D721Med (cell line): ENCODE results near the gene XRCC4.

Source experiments
- DNase-seq: peaks from one replicate; pipeline ENCODE4 v3.0.0; 2011; ENCODE audit warnings: low spot score; ENCODE audit not compliant: insufficient read length
- FAIRE-seq: peaks from 2 replicates; lab custom pipeline; 2011; peaks lifted over from hg19 to GRCh38; lab: Jason Lieb, UNC
- CTCF ChIP-seq: IDR thresholded peaks from 2 replicates; pipeline ENCODE4 v1.5.1; 2012; ENCODE audit warnings: mild to moderate bottlenecking, control low read depth; ENCODE audit not compliant: insufficient read depth; ENCODE audit errors: missing control alignments

XRCC4 gene

GRCh38 chr5:83197326-83197967 is 120.1 kb downstream of the XRCC4 start:
- TF ChIP-seq CTCF, result no peak
- DNase-seq (no peak), FAIRE-seq (no peak)

GRCh38 chr5:83199126-83199525 is 121.8 kb downstream of the XRCC4 start:
- TF ChIP-seq CTCF, result no peak
- no peak for DNase-seq
- FAIRE-seq, result peak; percentile 92

- TF ChIP-seq CTCF, result no peak
- no peak for DNase-seq
- no peak for FAIRE-seq
Observed at GRCh38 chr5:83204651-83205050, 127.3 kb downstream of the XRCC4 start.

- FAIRE-seq (no peak), DNase-seq (no peak)
- TF ChIP-seq CTCF, result no peak
Observed at GRCh38 chr5:83209963-83210362, 132.6 kb downstream of the XRCC4 start.

GRCh38 chr5:83219077-83219476 is 141.7 kb downstream of the XRCC4 start:
- peak; percentile 60 for FAIRE-seq
- no peak for TF ChIP-seq CTCF

GRCh38 chr5:83219495-83219894 is 142.1 kb downstream of the XRCC4 start:
- no peak for DNase-seq
- no peak for FAIRE-seq
- TF ChIP-seq CTCF, result no peak

More at GRCh38 chr5:83219077-83219476, 141.7 kb downstream of the XRCC4 start:
- DNase-seq, result no peak

- FAIRE-seq, result peak; percentile 84
- no peak for DNase-seq
- TF ChIP-seq CTCF, result no peak
Observed at GRCh38 chr5:83220331-83220730, 143.0 kb downstream of the XRCC4 start.
